Measurements from ENCODE around the gene TRIM46. TPM values are rescaled to one million over a fixed set of nuclear protein-coding genes. Genes with fewer than 3 reads are reported as not detected.

The TRIM46 gene
- total RNA-seq, 1 donor from 2014 or later, result 0.35 TPM

- Histone ChIP-seq H3K27me3 (ENCODE audit: low read depth) (no peaks in the 10 kb centered on the region), H3K9me3 (no peaks in the 10 kb centered on the region), H3K27ac (peak within 1 kb of the TSS; percentile 91), H3K36me3 (peaks cover 43% of the 10 kb centered on the region), H3K4me3 (peak within 1 kb of the TSS; percentile 64), H3K4me1 (peaks cover 75% of the 10 kb centered on the region)
- peak; percentile 46 for TF ChIP-seq CTCF (IDR thresholded peaks at IDR 0.05)
- DNase-seq, result peak; percentile 97
- ATAC-seq, result peak; percentile 92 to 95
- intact Hi-C loops (cut with DNase I), result no loop called here
Measured at GRCh38 chr1:155135415-155136028, 38.1 kb upstream of the TRIM46 start, which contains the start of gene SLC50A1. Gene SLC50A1 (plus strand): TSS chr1:155135852. CDS start chr1:155135912, 60 bp downstream.

GRCh38 chr1:155136748-155137147 lies 36.9 kb upstream of the TRIM46 start:
- Histone ChIP-seq H3K4me1 (peaks cover 65% of the 10 kb centered on the region), H3K9me3 (no peaks in the 10 kb centered on the region), H3K36me3 (peaks cover 31% of the 10 kb centered on the region), H3K27ac (peak overlapping the region; percentile 91), H3K4me3 (peak overlapping the region; percentile 64), H3K27me3 (ENCODE audit: low read depth) (no peaks in the 10 kb centered on the region)
- intact Hi-C loops (cut with DNase I), result no loop called here
- TF ChIP-seq CTCF (IDR thresholded peaks at IDR 0.05), result no peak
- ATAC-seq (no peak), DNase-seq (no peak)

- intact Hi-C loops (cut with DNase I), result no loop called here
- ATAC-seq (no peak), DNase-seq (no peak)
- Histone ChIP-seq H3K36me3 (peaks cover 25% of the 10 kb centered on the region), H3K27me3 (ENCODE audit: low read depth) (no peaks in the 10 kb centered on the region), H3K4me3 (peak overlapping the region; percentile 64), H3K9me3 (no peaks in the 10 kb centered on the region), H3K27ac (peak overlapping the region; percentile 91), H3K4me1 (peaks cover 60% of the 10 kb centered on the region)
- TF ChIP-seq CTCF (IDR thresholded peaks at IDR 0.05), result no peak
Measured at GRCh38 chr1:155137154-155137949, 36.3 kb upstream of the TRIM46 start.

GRCh38 chr1:155139895-155140629 lies 33.6 kb upstream of the TRIM46 start, which contains the start of gene DPM3:
Gene DPM3 (minus strand): TSS chr1:155140531. CDS start chr1:155140240, 291 bp downstream.
- Histone ChIP-seq H3K27me3 (ENCODE audit: low read depth) (no peaks in the 10 kb centered on the region), H3K9me3 (no peaks in the 10 kb centered on the region), H3K36me3 (no peaks in the 10 kb centered on the region), H3K4me1 (peaks cover 34% of the 10 kb centered on the region), H3K4me3 (peak within 1 kb of the TSS; percentile 90), H3K27ac (peak within 1 kb of the TSS; percentile 85)
- ATAC-seq, result peak; percentile 81 to 83
- intact Hi-C loops (cut with DNase I), result no loop called here
- DNase-seq, result peak; percentile 95
- no peak for TF ChIP-seq CTCF (IDR thresholded peaks at IDR 0.05)

- no peak for TF ChIP-seq CTCF (IDR thresholded peaks at IDR 0.05)
- intact Hi-C loops (cut with DNase I), result no loop called here
- peak overlapping the region; percentile 85 for H3K27ac ChIP-seq
- H3K4me1 ChIP-seq, result peaks cover 31% of the 10 kb centered on the region
- H3K9me3 ChIP-seq, result no peaks in the 10 kb centered on the region
- no peak for DNase-seq
- H3K4me3 ChIP-seq, result peak overlapping the region; percentile 90
- no peak for ATAC-seq
- H3K36me3 ChIP-seq, result no peaks in the 10 kb centered on the region
- H3K27me3 ChIP-seq (ENCODE audit: low read depth), result no peaks in the 10 kb centered on the region
Measured at GRCh38 chr1:155140630-155140953, 33.1 kb upstream of the TRIM46 start.

All from lower lobe of right lung (tissue), 2 donors.